Activated gamma-delta T cell treated with Interleukin-2 at 50 U/mL for 16 hours (primary cell): Measurements from ENCODE around the gene VAX1.
"Not testable (repeated sequence)": the region's sequence is repeated elsewhere in the genome, so short reads cannot be mapped to it uniquely, and the experiment has no call there.

Experiments used
- DNase-seq: peaks from one replicate; pipeline ENCODE4 v3.0.0-alpha.2; 2020

The VAX1 gene

DNA sequence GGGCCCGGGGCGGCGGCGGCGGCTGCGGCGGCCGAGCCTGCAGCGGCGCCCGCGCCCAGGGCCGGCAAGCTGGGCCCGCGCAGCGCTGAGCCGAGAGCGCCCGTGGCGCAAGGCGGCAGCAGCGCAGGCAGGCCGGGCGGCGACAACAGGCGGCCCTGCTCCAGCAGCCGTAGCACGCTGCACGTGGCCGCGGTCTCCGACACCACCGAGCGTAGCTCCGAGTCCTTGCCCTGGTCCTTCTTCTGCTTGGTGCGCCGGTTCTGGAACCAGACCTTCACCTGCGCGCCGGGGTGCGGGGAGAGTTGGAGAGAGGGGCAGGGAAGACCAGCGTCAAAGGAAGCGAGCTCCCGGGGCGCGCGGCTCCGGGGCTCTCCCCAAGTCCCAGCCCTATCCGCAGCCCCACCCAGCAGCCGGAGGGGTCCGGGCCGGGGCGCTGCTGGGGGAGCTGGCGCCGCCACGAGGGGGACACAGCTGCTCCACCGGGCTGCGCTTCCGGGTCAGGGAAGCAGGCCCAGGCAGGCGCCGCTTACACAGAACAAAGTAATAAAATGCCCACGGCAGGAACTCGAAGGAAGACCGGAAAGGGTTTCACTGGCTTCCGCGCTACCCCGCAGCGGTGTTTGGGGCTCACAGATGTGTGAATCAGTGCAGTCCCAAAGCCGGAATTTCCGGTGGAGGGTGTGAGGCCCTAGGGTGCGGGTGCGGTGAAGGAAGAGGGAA lies 3.6 kb downstream of the VAX1 start:
- no peak for DNase-seq

DNA sequence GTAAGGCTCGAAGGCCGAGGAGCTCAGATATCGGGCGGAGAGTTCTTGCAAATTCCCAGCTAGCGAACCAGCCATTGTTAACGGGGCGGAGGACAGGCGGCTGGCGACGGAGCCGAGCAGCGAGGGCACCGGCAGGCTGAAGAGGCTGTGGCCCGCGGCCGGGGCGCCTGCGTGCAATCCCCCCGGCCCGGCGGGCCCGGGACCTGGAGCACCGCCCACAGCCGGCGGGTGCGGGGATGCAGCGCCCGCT lies 4.1 kb downstream of the VAX1 start:
- no peak for DNase-seq

DNA sequence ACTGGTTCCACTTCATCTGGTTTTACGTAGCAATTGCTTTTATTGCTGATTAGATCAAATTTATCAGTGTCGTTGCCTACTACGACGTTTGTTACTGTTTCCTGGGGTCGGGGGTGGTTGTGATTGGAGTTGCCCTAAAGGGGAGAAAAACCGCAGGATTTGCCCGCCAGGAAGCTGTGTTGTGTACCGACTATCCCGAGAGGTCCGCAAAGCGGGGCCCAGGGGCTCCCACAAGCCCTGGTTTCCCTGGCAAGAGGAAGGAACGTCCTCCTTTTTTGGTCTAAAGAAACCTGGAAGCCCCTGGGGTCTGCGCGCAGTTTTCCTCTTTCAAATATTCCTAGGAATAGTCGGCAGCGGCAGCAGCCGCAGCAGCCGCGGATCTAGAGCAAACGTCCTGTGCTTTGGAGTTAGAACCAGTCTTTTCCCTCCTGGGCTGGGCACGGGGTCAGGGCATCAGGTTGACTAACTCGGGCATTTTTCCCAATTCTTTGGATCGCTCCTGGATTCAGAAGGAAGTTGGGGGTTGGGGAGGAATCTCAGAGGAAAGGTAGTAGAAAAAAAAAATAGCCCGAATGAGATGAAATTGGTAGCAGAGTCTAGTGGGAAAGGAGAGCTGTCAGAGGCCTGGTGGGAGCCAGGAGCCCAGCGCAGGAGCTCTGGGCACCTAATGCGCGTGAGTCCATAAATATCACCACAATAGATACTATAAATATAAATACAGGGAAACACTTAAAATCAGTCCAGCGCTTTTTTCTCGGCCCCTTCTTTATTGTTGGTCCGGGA lies 4.6 kb downstream of the VAX1 start:
- no peak for DNase-seq

DNA sequence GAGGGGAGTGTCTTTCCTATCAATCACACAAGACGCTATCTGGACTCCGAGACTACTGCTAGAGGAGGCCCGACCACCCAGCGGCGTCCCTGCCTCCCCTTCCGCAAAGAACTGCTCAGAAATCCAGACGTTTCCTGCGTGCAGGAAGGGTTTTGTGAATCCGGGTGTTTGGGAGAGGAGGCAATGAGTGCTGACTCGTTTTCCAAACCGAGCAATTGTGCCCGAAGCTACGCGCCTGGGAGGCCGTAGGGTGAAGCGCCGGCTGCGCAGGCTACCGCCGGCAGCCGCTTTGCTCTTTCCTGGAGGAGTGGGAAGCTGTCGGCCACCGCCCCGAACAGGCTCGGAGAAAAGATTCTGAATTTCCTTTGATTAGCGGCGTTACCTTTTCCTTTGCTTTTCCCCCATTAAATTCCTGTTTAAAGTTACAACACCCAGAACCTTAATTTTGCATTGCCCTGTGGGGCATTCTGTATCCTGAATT lies 5.3 kb downstream of the VAX1 start:
- no peak for DNase-seq

DNA sequence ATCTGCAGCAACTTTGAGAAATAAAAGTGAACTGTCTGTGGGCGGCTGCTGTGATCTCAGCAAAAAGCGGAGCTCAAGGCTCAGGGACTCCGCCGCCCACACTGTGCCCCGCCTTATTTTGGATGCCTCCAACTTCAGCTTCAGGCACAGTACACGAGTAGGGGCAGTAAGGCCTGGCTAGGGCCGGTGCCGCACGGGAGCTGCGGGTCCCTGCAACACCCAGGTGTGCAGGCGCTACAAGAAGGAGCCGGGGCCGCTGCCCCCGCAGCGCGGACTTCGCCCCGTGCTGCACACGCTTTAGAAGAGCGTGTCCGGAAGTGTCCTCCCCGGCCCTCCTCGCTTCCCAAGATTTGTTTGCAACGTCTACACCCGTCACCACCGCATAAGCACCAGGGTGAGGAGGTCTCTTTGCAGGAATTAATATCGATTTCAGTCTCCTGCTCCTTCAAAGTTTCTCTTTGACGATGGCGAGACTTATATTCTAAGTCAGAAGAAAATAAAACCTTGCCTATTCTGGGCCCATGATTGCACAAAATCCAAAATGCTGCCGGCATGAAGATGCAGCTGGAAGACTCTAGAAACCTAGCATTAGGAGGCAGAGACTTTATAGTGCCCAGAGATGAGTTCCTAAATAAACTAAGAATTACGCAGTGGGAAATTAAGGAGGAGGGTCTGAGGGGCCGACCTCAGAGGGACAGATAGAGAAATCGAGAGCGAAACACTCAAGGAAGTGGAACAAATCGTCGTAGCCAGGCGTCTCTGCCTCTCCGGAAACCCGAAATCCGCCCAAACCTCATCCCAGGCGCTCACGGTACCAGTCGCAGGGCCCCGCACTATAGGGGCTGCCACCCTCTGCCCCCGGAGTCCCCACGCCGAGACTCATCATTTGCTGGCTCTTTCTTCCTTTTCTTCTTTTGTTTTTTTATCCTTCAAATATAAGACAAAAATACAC lies 6.4 kb downstream of the VAX1 start:
- no peak for DNase-seq

DNA sequence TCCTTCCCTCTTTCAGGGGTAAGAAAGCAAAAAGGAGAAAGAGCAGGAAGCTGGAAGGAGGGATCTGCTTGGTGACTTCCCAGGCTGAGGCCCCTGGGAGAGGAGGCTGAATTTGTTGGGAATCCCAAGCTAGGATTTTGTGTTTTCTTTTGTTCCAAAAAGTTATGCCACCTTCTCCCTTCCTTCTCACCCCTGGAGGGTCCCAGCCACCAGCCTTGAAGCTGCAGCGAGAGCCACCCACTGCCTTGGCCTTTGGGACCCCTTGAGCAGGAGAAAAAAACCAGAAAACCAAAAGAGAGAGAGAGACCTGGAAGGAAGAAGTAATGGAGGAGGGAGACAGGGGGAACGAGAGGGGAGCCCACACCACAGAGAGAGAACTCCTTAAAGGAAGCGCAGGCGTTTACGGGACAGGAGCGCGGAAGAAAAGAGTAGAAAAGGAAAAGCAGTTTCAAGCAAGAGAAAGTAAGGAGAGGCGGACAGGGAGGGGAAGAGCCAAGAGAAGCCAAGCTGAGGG lies 7.2 kb downstream of the VAX1 start:
- no peak for DNase-seq

DNA sequence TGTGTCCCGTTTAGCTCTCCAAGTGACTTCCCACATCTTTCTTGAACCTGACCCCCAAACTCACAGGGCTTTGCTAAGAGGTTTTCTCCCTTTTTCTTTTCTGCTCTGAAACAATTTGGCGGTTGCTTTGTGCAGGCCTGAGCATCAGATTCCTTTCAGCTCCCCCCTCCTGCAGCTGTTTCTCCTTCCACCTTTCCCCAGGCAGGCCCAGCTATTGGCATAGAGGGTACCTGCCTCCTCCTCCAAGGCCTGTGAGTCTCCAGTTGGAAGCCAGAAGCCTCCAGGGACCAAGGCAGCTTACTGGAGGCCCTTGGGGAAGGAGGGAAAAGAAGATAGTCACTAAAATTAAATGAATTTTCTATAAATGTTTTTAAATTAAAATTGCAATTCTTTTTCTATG lies 7.7 kb downstream of the VAX1 start:
- no peak for DNase-seq

DNA sequence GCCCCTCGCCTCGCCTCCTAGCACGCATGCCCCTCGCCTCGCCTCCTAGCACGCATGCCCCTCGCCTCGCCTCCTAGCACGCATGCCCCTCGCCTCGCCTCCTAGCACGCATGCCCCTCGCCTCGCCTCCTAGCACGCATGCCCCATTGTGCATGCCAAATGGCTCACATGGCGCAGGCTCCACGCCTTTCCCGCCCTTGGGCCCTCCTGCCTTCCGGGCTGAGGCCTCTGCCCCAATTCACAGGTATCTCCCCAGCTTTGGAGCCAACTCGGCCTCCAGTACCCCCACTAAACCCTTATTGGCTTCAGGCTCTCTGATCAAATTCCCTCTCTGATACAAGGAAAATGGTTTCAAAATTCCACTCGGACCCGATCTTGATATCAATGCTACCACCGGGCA lies 11.4 kb downstream of the VAX1 start:
- not testable (repeated sequence) for DNase-seq

DNA sequence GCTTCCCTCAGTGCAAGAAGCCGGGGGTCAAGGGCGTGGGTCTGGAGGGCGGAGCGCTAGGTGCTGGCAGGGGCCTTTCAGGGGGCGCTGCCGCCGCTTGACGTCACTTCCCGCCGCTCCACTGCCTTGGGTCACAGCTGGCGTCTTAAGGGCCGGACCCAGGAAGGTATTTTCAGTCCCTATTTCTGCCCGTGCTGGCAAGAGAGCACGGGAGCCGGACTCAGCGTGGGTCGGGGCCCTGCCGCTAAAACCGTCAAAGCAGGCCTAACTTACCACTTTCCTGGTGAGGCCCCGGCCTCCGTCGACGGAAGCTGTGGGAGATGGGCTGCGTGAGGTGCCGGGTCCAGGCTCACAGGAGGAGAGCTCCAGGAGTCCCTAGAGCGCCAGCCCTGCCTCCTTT lies 12.0 kb downstream of the VAX1 start:
- no peak for DNase-seq

DNA sequence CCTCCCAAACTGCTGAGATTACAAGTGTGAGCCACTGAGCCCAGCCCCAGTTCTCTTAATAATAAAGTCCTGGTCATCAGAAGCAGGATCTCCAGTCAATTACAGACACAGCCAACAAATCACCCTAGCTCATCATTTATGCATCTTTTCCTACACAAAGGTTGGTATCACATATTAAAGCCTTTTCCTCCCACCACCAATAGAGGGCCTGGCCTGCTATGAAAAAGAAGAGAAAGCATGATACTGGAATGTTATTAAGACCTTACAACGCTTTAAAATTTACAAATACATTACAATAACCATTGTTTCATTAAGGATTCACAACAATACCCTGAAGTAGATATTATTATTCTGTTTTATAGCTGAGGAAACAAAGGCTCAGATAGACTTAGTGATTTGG lies 25.9 kb downstream of the VAX1 start:
- DNase-seq = no peak

DNA sequence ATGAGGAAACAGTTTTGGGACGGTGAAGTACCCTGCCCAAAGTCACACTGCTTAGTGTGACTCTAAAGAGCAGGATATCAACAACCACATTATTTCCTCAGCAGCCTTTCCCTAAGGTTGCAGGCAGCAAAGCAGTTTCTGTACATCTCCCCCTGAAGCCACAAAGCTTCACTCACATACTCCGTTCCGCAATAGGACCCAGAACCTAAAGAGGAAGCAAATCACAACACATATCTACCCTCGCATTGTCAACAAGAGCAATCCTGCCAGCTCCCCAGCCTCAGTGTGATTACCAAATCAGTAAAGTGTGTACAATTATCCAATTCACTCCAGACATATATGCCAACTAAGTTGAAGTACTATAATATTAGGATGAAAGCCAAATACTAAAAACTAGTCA lies 30.8 kb downstream of the VAX1 start:
- DNase-seq = no peak

DNA sequence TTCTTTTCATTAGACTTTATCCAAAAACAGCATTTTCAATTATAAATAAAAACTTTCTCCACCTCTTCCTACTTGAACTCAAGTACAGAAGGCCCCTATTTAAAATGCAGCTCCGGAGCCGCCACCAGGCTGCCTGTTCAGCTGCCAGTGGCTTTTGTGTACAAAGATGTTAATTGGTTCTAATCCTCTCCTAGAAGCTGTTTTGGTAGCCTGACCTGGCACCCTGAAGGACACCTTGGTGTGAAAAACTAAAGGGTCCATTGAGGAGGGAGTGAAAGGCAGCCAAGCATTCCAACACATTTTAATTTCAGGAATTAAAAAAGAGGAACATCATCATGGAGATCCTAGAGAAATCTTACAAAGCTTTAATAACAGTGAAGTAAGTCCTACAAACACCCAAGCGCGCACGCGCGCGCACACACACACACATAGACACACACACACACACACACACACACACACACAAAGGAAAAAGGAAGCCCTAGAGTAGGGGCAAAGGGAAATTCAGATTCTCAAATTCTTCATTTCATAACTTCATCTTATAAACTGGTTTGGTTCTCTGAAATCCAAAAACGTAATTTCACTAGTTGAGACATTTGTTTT lies 41.4 kb downstream of the VAX1 start:
- no peak for DNase-seq

DNA sequence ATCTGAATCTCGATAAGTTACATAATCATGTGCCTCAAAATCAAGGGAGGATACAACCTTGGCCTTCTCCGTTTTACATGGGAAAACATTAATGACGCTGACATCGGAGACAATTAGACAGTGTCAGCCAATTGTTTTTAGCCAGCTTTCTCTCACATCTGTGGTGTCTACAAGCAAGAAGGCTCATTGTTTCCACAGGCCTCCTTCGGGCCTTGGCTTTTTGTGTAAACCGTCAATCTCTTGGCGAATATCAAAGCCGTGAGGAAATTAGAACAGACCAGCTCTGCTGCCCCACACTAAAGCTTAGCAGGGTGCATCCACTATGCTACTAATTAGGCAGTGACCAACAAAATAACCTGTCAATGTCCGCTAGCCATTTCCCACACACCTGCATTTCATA lies 43.2 kb downstream of the VAX1 start:
- no peak for DNase-seq

DNA sequence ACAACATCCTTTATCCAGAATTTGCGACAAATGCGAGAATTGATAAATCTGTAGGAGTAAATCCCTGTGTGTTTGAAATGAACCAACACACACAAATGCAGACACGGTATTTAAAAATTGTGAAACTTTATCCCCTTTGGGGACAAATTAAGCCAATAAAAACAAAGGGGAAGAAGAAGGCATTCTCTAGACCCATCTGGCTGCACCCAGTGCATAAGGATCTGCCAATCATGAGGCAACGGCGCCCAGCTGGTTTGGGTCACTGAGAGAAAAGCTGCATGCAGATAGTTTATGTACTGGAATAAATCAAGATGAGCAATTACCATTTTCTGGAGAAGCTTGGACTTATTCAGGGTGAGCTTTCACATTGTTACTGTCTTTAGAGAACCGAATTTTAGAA lies 45.7 kb downstream of the VAX1 start:
- no peak for DNase-seq

DNA sequence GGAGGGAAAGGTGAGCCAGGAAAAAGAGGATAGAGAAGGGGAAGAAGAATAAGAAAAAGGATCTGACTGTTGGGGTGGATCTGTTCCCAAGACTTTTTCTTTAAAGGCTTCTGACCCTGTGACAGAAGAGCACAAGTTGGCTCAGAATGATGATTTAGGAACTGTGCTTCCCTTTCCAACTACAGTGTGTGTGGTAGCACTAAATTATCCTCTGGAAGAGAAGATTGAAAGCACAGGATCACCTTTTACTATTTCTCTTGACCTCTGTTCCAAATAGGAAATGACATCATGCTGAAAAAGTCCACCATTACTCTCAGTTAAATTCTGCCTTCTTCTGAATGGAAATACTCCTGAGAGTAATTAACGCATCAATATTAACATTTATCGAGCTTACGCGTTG lies 47.2 kb downstream of the VAX1 start:
- DNase-seq = no peak

DNA sequence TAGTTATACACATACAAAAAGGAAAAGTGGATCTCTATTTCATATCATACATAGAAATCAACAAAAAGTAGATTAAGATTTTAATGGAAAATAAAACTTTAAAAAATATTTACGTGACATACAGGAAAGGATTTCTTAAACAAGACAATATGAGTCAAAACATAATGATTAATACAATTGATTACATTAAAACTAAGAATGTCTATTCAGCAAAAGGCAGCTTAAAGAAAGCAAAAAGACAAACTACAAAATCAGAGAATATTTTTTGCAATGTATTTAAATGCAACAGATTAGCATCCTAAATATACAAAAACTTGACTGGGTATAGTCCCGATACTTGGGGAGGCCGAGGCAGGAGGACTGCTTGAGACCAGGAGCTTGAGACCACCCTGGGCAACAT lies 50.5 kb downstream of the VAX1 start:
- no peak for DNase-seq

DNA sequence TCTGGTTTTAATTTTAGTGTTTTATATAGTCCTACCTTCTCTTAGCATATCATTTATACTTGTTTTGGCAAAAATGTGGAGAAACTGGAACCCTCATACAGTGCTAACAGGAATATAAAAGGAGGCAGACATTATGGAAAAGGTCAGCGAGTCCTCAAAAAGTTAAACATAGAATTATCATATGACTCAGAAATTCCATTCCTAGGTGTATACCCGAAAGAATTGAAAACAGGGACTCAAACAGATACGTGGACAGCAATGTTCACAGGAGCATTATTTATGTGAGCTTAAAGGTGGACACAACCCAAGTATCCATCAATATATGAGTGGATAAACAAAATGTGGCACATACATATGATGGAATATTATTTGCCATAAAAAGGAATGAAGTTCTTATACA lies 51.5 kb downstream of the VAX1 start:
- DNase-seq = no peak

DNA sequence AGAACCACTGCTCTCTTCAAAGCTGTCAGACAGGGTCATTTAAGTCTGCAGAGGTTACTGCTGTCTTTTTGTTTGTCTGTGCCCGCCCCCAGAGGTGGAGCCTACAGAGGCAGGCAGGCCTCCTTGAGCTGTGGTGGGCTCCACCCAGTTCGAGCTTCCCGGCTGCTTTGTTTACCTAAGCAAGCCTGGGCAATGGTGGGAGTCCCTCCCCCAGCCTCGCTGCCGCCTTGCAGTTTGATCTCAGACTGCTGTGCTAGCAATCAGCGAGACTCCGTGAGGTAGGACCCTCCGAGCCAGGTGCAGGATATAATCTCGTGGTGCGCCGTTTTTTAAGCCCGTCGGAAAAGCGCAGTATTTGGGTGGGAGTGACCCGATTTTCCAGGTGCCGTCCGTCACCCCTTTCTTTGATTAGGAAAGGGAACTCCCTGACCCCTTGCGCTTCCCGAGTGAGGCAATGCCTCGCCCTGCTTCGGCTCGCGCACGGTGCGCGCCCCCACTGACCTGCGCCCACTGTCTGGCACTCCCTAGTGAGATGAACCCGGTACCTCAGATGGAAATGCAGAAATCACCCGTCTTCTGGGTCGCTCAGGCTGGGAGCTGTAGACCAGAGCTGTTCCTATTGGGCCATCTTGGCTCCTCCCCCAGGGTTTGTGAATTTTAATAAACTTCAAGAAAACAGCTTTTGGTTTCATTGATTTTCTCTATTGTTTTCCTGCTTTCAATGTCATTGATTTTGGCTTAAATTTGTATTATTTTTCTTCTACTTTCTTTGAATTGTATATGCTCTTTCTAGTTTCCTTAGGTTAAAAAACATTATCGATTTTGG lies 53.4 kb downstream of the VAX1 start:
- not testable (repeated sequence) for DNase-seq
